C1 segment of cervical spinal cord (tissue), 14 donors: ENCODE data around the gene ZNF155.

Experiments
- DNase-seq, 14 donors: peaks; one replicate each; lab custom pipeline; 2025; lab: John Stamatoyannopoulos, UW

ZNF155 gene

DNA sequence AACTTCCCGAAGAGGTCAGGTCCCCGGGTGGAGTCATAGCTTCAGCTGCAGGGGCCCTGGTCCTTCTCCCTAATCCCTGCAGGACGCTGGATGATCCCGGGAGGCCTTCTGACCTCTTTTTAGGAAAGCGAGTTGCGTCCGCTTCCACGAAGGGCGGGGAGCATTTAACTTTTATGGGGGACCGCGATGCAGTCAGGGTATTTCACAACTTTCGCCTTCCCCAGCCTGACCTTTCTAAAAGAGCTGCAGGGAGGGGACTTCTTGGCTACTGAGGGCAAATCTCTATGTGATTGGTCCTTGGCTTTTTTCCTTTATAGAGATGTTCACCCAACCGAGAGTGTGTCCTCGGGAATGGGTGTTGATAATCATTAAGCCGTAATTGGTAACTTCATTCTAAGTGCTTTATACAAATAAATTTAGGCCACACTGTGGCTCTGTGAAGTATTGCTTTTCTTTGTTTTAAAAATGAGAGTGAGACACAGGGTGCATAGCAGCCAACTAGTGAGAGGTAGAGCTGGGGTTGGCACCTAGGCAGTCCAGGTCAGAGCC is 19.5 kb downstream of the ZNF155 start:
- peak in 2 of 14 donors; percentile 17 to 28 for DNase-seq

DNA sequence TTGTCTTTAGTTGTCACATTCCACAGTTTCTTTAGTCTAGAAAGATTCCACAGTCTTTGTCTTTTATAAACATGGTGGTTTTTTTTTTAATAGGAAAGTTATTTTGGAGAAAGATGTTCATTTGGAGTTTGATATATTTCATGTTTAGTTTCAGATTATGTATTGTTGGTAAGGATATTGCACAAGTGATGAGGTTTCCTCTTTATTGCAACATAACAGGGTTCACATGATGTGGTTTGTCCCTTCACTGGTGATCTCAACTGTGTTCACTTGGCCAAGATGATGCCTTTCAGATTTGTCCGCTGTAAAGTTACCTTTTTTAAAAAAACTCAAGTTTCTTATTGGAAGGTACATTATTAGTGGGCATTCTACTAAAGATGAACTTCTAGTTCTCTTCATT is 22.0 kb downstream of the ZNF155 start:
- no peak for DNase-seq

DNA sequence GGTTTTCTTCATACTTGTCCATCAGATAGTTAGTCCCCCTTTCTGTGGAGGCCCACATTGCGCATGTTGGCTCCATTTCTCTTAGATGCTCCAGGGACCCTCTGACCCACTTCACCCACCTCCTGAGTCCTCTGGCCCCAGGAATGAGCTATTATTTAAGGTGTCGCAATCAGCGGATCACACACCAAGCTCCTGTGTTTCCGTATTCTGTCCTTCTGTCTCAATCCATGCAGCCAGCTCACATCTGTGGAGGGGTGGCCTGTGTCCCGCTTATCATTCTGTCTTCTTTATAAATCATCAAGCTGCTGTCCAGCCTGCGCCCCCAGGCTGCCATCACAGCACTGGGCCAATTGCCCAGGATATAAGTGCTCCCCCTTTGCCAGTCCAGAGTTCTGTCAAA is 23.5 kb downstream of the ZNF155 start:
- DNase-seq = no peak

DNA sequence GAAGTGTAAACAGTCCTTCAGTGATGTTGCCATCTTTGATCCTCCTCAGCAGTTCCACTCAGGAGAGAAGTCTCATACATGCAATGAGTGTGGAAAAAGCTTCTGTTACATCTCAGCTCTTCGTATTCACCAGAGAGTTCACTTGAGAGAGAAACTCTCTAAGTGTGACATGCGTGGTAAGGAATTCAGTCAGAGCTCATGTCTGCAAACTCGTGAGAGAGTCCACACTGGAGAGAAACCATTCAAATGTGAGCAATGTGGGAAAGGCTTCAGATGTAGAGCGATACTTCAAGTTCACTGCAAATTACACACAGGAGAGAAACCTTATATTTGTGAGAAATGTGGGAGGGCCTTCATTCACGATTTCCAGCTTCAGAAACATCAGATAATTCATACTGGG is 26.5 kb downstream of the ZNF155 start:
- DNase-seq = no peak

DNA sequence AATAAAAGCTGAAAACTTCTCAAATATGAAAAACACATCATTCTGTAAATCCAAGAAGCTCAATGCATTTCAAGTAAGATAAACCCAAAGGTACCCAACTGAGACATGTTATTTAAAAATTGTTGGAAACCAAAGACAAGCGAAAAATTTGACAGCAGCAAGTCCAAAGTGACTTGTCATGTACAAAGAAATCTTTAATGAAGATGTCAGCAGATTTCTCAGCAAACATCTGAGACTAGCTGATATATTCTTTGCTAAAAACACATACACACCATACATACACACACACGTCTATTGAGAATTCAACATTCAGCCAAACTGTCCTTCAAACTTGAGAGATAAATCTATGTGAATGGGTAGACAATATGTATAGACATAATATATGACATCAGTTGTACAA is 35.5 kb downstream of the ZNF155 start:
- DNase-seq = no peak

DNA sequence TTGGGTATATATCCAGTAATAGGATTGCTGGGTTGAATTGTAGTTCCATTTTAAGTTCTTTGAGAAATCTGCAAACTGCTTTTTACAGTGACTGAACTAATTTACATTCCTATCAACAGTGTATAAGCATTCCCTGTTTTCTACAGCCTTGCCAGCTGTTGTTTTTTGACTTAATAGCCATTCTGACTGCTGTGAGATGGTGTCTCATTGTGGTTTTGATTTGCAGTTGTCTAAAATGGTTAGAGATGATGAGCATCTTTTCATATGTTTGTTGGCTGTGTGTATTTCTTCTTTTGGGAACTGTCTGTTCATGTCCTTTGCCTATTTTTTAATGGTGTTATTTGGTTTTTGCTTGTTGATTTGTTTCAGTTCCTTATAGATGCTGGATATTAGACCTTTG is 37.2 kb downstream of the ZNF155 start:
- DNase-seq = no peak

DNA sequence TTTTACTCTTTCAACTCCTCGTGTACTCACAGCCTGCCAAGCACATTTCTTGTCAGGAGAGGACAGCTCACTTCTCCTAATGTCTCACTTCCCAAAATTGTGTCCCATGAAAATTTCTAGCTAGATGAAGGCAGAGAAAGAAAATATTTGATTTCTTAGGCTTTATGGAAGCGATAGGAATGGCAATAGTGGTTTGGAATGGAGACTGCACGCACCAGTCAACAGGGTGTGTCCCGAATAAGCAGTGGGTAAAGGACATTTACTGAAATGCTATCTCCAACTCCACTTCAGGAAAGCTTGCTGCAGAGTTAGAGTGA is 40.9 kb downstream of the ZNF155 start:
- peak in 1 of 14 donors; percentile 14 for DNase-seq

DNA sequence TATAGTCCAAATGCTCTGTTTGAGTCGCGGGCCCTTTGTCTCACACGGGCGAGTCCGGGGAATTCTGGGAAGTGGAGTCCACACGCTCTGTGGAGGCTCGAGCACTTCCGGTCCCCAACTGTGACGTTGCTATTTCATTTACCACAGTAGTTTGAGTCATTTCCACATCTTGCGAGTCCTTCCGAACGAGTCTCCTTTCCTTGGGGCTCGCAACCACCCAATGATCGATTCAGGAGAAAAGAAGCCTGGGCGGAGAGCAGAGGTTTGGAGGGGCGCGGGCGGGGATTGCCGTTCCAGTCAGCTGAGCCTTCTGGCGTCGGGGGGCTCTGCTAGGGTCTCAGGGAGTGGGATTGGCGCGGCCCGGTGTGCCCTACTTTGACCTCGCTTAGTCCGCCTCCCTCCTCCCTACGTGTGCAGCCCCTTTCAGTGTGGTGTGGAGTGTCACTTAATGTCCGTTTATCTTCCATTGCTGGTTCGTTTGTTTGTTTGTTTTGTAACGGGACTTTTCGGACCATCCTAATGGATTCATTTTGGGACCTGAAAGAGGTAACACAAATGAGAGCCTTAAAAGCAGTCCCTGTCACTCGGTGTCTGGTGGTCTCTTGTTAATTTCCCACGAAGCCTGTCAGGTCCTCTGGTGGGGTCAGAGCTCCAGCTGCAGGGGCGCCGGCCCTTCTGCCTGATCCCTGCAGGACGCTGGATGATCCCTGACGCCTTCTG is 41.4 kb downstream of the ZNF155 start, which contains the start of gene ZNF222:
Gene ZNF222 (plus strand): TSS at position 163 of the 720 bp plus-strand sequence. CDS start 58 bp downstream, at position 221.
- peak in 13 of 14 donors; percentile 12 to 83 (median 72) for DNase-seq

DNA sequence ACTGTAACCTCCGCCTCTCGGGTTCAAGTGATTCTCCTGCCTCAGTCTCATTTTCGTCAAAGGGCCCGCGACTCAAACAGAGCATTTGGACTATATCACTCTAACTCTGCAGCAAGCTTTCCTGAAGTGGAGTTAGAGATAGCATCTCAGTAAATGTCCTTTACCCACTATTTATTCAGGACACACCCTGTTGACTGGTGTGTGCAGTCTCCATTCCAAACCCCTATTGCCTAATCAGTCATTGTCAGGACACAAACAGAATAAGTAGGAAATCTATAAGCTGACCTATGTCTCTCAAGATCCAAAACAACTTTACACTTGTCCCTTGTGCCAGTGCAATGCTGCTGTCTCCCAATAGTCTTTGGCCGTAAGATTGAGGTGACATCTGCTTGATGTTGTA is 42.6 kb downstream of the ZNF155 start:
- no peak for DNase-seq

DNA sequence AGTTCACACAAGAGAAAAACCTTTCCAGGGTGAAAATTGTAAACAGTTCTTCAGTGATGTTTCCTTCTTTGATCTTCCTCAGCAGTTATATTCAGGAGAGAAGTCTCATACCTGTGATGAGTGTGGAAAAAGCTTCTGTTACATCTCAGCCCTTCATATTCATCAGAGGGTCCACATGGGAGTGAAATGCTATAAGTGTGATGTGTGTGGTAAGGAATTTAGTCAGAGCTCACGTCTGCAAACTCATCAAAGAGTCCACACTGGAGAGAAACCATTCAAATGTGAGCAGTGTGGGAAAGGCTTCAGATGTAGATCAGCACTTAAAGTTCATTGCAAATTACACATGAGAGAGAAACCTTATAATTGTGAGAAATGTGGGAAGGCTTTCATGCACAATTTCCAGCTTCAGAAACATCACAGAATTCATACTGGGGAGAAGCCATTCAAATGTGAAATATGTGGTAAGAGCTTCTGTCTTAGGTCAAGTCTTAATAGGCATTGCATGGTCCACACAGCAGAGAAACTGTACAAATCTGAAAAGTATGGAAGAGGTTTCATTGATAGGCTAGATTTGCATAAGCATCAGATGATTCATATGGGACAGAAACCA is 48.1 kb downstream of the ZNF155 start:
- DNase-seq = no peak

DNA sequence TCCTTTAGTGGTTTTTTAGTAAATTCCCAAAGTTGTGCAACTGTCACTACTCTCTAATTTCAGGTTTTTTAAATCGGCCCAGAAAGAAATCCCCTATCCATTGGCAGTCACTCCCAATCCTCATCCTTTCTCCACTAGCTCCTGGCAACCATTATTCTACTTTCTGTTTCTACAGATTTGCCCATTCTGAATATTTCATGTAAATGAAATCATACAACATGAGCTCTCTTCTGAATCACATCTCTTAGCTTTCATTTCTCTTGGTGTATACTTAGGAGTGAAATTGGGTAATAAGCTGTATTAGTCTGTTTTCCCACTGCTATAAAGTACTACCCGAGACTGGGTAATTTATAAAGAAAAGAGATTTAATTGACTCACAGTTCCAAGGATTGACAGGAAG is 58.2 kb downstream of the ZNF155 start:
- no peak for DNase-seq
